OCI-LY7 (cell line): ENCODE data around the gene EXT2.

ENCODE experiments used
- CTCF ChIP-seq: fragments of 200-600 bp; sonication (generic); conservative IDR thresholded peaks from 2 replicates; pipeline ENCODE4 v1.5.1; 2014; ENCODE audit warnings: mild to moderate bottlenecking, antibody characterized with exemption, low read length, moderate library complexity, mixed read lengths
- EZH2phosphoT487 ChIP-seq: fragments of 200-600 bp; sonication (generic); IDR thresholded peaks from 2 replicates; pipeline ENCODE4 v1.6.1; 2018; ENCODE audit warnings: low read depth, borderline replicate concordance, mild to moderate bottlenecking, mixed run types, antibody characterized with exemption, low read length, moderate library complexity, mixed read lengths

GRCh38 chr11:44286268-44286880 lies 190.9 kb downstream of the EXT2 start:
- TF ChIP-seq CTCF (peak; percentile 90), EZH2phosphoT487 (no peak)
